Measurements from ENCODE around the gene KRTAP5-8. TPM values are rescaled to one million over a fixed set of nuclear protein-coding genes. Genes with fewer than 3 reads are reported as not detected.

The KRTAP5-8 gene
- total RNA-seq, 4 donors from 2014 or later: 0.82 TPM; not detected in 3

DNA sequence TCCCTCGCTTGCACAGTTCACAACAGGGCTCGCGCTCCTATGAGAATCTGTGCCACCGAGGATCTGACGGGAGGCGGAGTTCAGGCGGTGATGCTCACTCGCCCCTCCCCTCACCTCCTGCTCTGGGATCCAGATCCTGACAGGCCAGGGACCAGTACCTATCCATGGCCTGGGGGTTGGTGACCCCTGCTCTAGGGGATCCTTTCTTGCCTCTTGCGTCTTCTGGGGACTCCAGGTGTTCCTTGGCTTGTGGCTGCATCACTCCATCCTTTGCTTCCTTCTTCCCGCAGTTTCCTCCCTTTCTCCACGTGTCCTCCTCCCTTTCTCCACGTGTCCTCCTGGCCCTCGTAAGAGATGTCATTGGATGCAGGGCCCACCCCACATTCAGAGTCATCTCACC, 41.4 kb upstream of the KRTAP5-8 start:
- Histone ChIP-seq H3K4me1 (peaks cover 0 to 14% of the 10 kb centered on the region in 2 donors), H3K36me3 (peaks cover 0 to 56% of the 10 kb centered on the region in 2 donors), H3K27me3 (no peaks in the 10 kb centered on the region), H3K9me3 (no peaks in the 10 kb centered on the region), H3K4me3 (no peak overlapping the region), H3K27ac (no peak overlapping the region)
- no peak for ATAC-seq
- in situ Hi-C loops (cut with MboI; ENCODE audit: low sequenced_read_pairs in 4 of 4): no loop called here
- peak in 1 of 2 donors; percentile 8 for DNase-seq
- TF ChIP-seq POLR2A (IDR thresholded peaks at IDR 0.05): no peak
- TF ChIP-seq, protein P1, sequence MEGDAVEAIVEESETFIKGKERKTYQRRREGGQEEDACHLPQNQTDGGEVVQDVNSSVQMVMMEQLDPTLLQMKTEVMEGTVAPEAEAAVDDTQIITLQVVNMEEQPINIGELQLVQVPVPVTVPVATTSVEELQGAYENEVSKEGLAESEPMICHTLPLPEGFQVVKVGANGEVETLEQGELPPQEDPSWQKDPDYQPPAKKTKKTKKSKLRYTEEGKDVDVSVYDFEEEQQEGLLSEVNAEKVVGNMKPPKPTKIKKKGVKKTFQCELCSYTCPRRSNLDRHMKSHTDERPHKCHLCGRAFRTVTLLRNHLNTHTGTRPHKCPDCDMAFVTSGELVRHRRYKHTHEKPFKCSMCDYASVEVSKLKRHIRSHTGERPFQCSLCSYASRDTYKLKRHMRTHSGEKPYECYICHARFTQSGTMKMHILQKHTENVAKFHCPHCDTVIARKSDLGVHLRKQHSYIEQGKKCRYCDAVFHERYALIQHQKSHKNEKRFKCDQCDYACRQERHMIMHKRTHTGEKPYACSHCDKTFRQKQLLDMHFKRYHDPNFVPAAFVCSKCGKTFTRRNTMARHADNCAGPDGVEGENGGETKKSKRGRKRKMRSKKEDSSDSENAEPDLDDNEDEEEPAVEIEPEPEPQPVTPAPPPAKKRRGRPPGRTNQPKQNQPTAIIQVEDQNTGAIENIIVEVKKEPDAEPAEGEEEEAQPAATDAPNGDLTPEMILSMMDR (IDR thresholded peaks at IDR 0.05 in 4 of 5, conservative IDR thresholded peaks at IDR 0.05 in 1 of 5): no peak
- intact Hi-C loops (cut with DNase I; ENCODE audit: low total_unique reads): loop anchor here (5.0 kb wide), 1 partner anchor 44 kb away; the partner anchor contains the start of gene NADSYN1

GRCh38 chr11:71498091-71498490, 39.7 kb upstream of the KRTAP5-8 start:
- H3K27ac ChIP-seq: no peak overlapping the region
- no peak for ATAC-seq

DNA sequence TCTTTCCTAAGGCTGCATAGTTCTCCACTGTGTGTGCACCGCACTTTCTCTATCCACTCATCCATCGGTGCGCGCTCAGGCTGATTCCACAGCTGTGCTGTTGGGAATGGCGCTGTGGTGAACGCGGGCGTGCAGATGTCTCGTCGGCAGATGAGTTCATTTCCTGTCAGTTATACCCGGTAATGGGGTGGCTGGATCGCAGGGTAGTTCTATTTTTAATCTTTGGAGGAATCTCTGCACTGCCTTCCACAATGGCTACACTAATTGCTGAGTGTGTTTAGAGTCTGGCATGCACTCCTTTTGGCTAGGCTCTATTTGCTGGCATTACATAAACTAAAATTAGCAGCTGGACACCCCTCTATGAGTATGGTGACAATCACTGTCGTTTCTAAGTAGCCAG, 38.7 kb upstream of the KRTAP5-8 start:
- peak overlapping the region in 3 of 4 donors; percentile 3 to 17 (median 5) for H3K4me3 ChIP-seq
- H3K36me3 ChIP-seq: peaks cover 0 to 47% of the 10 kb centered on the region in 2 donors
- no peaks in the 10 kb centered on the region for H3K9me3 ChIP-seq
- no peak for TF ChIP-seq POLR2A (IDR thresholded peaks at IDR 0.05)
- TF ChIP-seq, protein P1 (IDR thresholded peaks at IDR 0.05 in 4 of 5, conservative IDR thresholded peaks at IDR 0.05 in 1 of 5): no peak
- no peaks in the 10 kb centered on the region for H3K27me3 ChIP-seq
- H3K27ac ChIP-seq: peak overlapping the region; percentile 58 to 81 (median 75)
- ATAC-seq (peak; percentile 81 to 90), DNase-seq (peak; percentile 9 to 34)
- intact Hi-C loops (cut with DNase I; ENCODE audit: low total_unique reads) (loop anchor here (5.0 kb wide), 1 partner anchor 47 kb away; the partner anchor contains the start of gene NADSYN1), in situ Hi-C loops (cut with MboI; ENCODE audit: low sequenced_read_pairs in 4 of 4) (no loop called here)
- H3K4me1 ChIP-seq: peaks cover 0 to 14% of the 10 kb centered on the region in 2 donors

More at GRCh38 chr11:71498091-71498490, 39.7 kb upstream of the KRTAP5-8 start:
- in situ Hi-C loops (cut with MboI; ENCODE audit: low sequenced_read_pairs in 4 of 4): no loop called here
- no peak for TF ChIP-seq POLR2A (IDR thresholded peaks at IDR 0.05)
- TF ChIP-seq, protein P1 (IDR thresholded peaks at IDR 0.05 in 4 of 5, conservative IDR thresholded peaks at IDR 0.05 in 1 of 5): no peak
- intact Hi-C loops (cut with DNase I; ENCODE audit: low total_unique reads): loop anchor here (5.0 kb wide), 1 partner anchor 46 kb away; the partner anchor contains the start of gene NADSYN1
- Histone ChIP-seq H3K9me3 (no peaks in the 10 kb centered on the region), H3K36me3 (peaks cover 0 to 47% of the 10 kb centered on the region in 2 donors), H3K27me3 (no peaks in the 10 kb centered on the region), H3K4me3 (no peak overlapping the region), H3K4me1 (peaks cover 0 to 14% of the 10 kb centered on the region in 2 donors)
- DNase-seq: no peak

GRCh38 chr11:71499546-71499945, 38.3 kb upstream of the KRTAP5-8 start:
- intact Hi-C loops (cut with DNase I; ENCODE audit: low total_unique reads) (loop anchor here (5.0 kb wide), 1 partner anchor 47 kb away; the partner anchor contains the start of gene NADSYN1), in situ Hi-C loops (cut with MboI; ENCODE audit: low sequenced_read_pairs in 4 of 4) (no loop called here)
- DNase-seq: peak; percentile 41 to 60
- TF ChIP-seq POLR2A (IDR thresholded peaks at IDR 0.05): no peak
- TF ChIP-seq, protein P1 (IDR thresholded peaks at IDR 0.05 in 4 of 5, conservative IDR thresholded peaks at IDR 0.05 in 1 of 5): no peak
- no peaks in the 10 kb centered on the region for H3K9me3 ChIP-seq
- peak overlapping the region; percentile 58 to 81 (median 75) for H3K27ac ChIP-seq
- no peaks in the 10 kb centered on the region for H3K27me3 ChIP-seq
- peak; percentile 91 to 92 for ATAC-seq
- H3K36me3 ChIP-seq: peaks cover 0 to 47% of the 10 kb centered on the region in 2 donors
- peak overlapping the region in 1 of 4 donors; percentile 5 for H3K4me3 ChIP-seq
- peaks cover 0 to 14% of the 10 kb centered on the region in 2 donors for H3K4me1 ChIP-seq

Data from gastrocnemius medialis (tissue), 4 donors.